H1 (cell line): ENCODE results near the gene CYP2C19. TPM values are rescaled to one million over a fixed set of nuclear protein-coding genes. Genes with fewer than 3 reads are reported as not detected.
"Not testable (repeated sequence)": the region's sequence is repeated elsewhere in the genome, so short reads cannot be mapped to it uniquely, and the experiment has no call there.

Experiments used
- CTCF ChIA-PET: fragments of 300-600 bp; sonication (Branson Sonifier 250); formaldehyde crosslinking; loops from one replicate; lab custom pipeline; 2021; ENCODE audit not compliant: partially characterized antibody; lab: Charles Lee
- POLR2A ChIA-PET: fragments of 300-600 bp; sonication (Branson Sonifier 250); formaldehyde crosslinking; loops from one replicate; lab custom pipeline; 2021; ENCODE audit warnings: inconsistent platforms; ENCODE audit not compliant: partially characterized antibody; lab: Charles Lee
- DNase-seq, 2 experiments: peaks; one replicate each; pipeline versions ENCODE4 v3.0.0 to v3.0.0-alpha.2; 2010 to 2022; ENCODE audit warnings: low spot score in 2 of 2, low read depth in 1 of 2, mixed read lengths in 1 of 2
- FAIRE-seq: peaks from 2 replicates; lab custom pipeline; 2011; peaks lifted over from hg19 to GRCh38; lab: Jason Lieb, UNC
- H2AFZ ChIP-seq: 2 replicates; pipeline ENCODE4 v1.8.1; 2012; ENCODE audit warnings: low read length, inconsistent platforms
- H2AK5ac ChIP-seq: 2 replicates; pipeline ENCODE4 v1.6.1; 2013; ENCODE audit warnings: low read depth, low read length
- H2BK120ac ChIP-seq: replicated peaks from 2 replicates; pipeline ENCODE3; 2013; ENCODE audit warnings: low read depth, low read length, inconsistent platforms
- H2BK12ac ChIP-seq: 2 replicates; pipeline ENCODE4 v1.6.1; 2013; ENCODE audit warnings: low read depth, low read length
- H2BK15ac ChIP-seq: 2 replicates; pipeline ENCODE4 v1.6.1; 2013; ENCODE audit warnings: low read length
- H2BK20ac ChIP-seq: 2 replicates; pipeline ENCODE4 v1.6.1; 2013; ENCODE audit warnings: low read length
- H2BK5ac ChIP-seq: 2 replicates; pipeline ENCODE4 v1.6.1; 2013; ENCODE audit warnings: low read depth, low read length
- H3K14ac ChIP-seq: 2 replicates; pipeline ENCODE4 v1.6.1; 2013; ENCODE audit warnings: inconsistent platforms; ENCODE audit not compliant: insufficient read length
- H3K18ac ChIP-seq: 2 replicates; pipeline ENCODE4 v1.6.1; 2013; ENCODE audit warnings: low read length; ENCODE audit errors: extremely low read depth
- H3K23ac ChIP-seq: 2 replicates; pipeline ENCODE4 v1.6.1; 2013; ENCODE audit warnings: inconsistent platforms; ENCODE audit not compliant: insufficient read length
- H3K23me2 ChIP-seq: 2 replicates; pipeline ENCODE4 v1.6.1; 2013; ENCODE audit warnings: low read depth, low read length
- H3K27ac ChIP-seq: 2 replicates; pipeline ENCODE4 v1.6.1; 2011; ENCODE audit warnings: low read depth, low read length, inconsistent platforms
- H3K27me3 ChIP-seq, 4 experiments: replicated peaks in 1 of 4; 1 replicate in 1 of 4; 2 replicates in 3 of 4; pipeline versions ENCODE4 v1.6.1 to v1.8.1; 2011 to 2013; ENCODE audit warnings: low read length in 3 of 4, mild to moderate bottlenecking in 3 of 4, inconsistent platforms in 2 of 4, mixed read lengths in 2 of 4, moderate library complexity in 1 of 4; ENCODE audit not compliant: control insufficient read depth in 3 of 4, insufficient read depth in 3 of 4; ENCODE audit errors: extremely low read depth in 1 of 4
- H3K36me3 ChIP-seq, 4 experiments: 2 replicates each; pipeline versions ENCODE4 v1.6.1 to v1.8.1; 2011 to 2013; ENCODE audit warnings: mild to moderate bottlenecking in 4 of 4, low read length in 3 of 4, moderate library complexity in 2 of 4, control low read depth in 1 of 4, inconsistent platforms in 1 of 4; ENCODE audit not compliant: insufficient read depth in 4 of 4, control insufficient read depth in 2 of 4
- H3K4ac ChIP-seq: replicated peaks from 2 replicates; pipeline ENCODE3; 2013; ENCODE audit warnings: low read length, low read depth, mixed read lengths, inconsistent platforms; ENCODE audit not compliant: insufficient read length
- H3K4me1 ChIP-seq, 4 experiments: replicated peaks in 1 of 4; 1 replicate in 1 of 4; 2 replicates in 3 of 4; pipeline versions ENCODE4 v1.6.1 to v1.8.1; 2011 to 2013; ENCODE audit warnings: low read length in 3 of 4, inconsistent platforms in 2 of 4, mixed read lengths in 1 of 4; ENCODE audit not compliant: insufficient read depth in 4 of 4, control insufficient read depth in 3 of 4
- H3K4me2 ChIP-seq, 2 experiments: 2 replicates each; pipeline versions ENCODE4 v1.6.1 to v1.8.1; 2011 to 2013; ENCODE audit warnings: low read depth in 2 of 2, low read length in 2 of 2, control low read depth in 1 of 2, inconsistent platforms in 1 of 2, mild to moderate bottlenecking in 1 of 2; ENCODE audit not compliant: insufficient read depth in 1 of 2
- H3K4me3 ChIP-seq, 4 experiments: fragments of 200-600, 300-600 bp in 1 of 4; sonication (generic), shearing (Covaris generic), sonication (Bioruptor Twin) in 1 of 4; 2 replicates each; pipeline versions ENCODE4 v1.5.1 to v1.8.1; 2011 to 2016; ENCODE audit warnings: low read length in 4 of 4, low read depth in 3 of 4, control low read depth in 2 of 4, inconsistent platforms in 2 of 4, mild to moderate bottlenecking in 2 of 4, mixed read lengths in 1 of 4, moderate library complexity in 1 of 4; ENCODE audit not compliant: insufficient read depth in 2 of 4; ENCODE audit errors: extremely low read depth in 1 of 4
- H3K56ac ChIP-seq: replicated peaks from 2 replicates; pipeline ENCODE3; 2013; ENCODE audit warnings: low read depth, mild to moderate bottlenecking, mixed read lengths, low read length, inconsistent platforms; ENCODE audit not compliant: insufficient read length
- H3K79me1 ChIP-seq: 2 replicates; pipeline ENCODE4 v1.6.1; 2013; ENCODE audit warnings: low read depth, low read length, control low read depth
- H3K79me2 ChIP-seq, 2 experiments: 2 replicates each; pipeline versions ENCODE4 v1.6.1 to v1.8.1; 2012 to 2013; ENCODE audit warnings: low read length in 2 of 2, mild to moderate bottlenecking in 2 of 2, inconsistent platforms in 1 of 2; ENCODE audit not compliant: insufficient read depth in 2 of 2, control insufficient read depth in 1 of 2
- H3K9ac ChIP-seq, 4 experiments: replicated peaks in 1 of 4; 1 replicate in 1 of 4; 2 replicates in 3 of 4; pipeline versions ENCODE4 v1.6.1 to v1.8.1; 2011 to 2013; ENCODE audit warnings: low read depth in 3 of 4, low read length in 3 of 4, control low read depth in 2 of 4, mild to moderate bottlenecking in 2 of 4, moderate library complexity in 2 of 4, inconsistent platforms in 1 of 4; ENCODE audit errors: extremely low read depth in 1 of 4
- H3K9me3 ChIP-seq, 2 experiments: 2 replicates each; pipeline versions ENCODE4 v1.6.1 to v1.8.1; 2012 to 2013; ENCODE audit warnings: mild to moderate bottlenecking in 2 of 2, moderate library complexity in 2 of 2, control low read depth in 1 of 2, inconsistent platforms in 1 of 2, low read depth in 1 of 2, low read length in 1 of 2, mixed read lengths in 1 of 2; ENCODE audit not compliant: insufficient read depth in 2 of 2
- H4K20me1 ChIP-seq, 2 experiments: replicated peaks in 1 of 2; 2 replicates each; pipeline versions ENCODE3 to v1.8.1; 2011 to 2013; ENCODE audit warnings: inconsistent platforms in 2 of 2, low read length in 2 of 2, mild to moderate bottlenecking in 1 of 2; ENCODE audit not compliant: insufficient read depth in 2 of 2, control insufficient read depth in 1 of 2
- H4K5ac ChIP-seq: 2 replicates; pipeline ENCODE4 v1.6.1; 2013; ENCODE audit warnings: low read length, low read depth, mixed read lengths, inconsistent platforms; ENCODE audit not compliant: insufficient read length
- H4K8ac ChIP-seq: 2 replicates; pipeline ENCODE4 v1.8.0; 2013; ENCODE audit warnings: mild to moderate bottlenecking, moderate library complexity, low read length, inconsistent platforms; ENCODE audit not compliant: insufficient read depth; ENCODE audit errors: extremely low read depth
- H4K91ac ChIP-seq: replicated peaks from 2 replicates; pipeline ENCODE3; 2013; ENCODE audit warnings: low read length, mixed read lengths, inconsistent platforms; ENCODE audit not compliant: insufficient read length
- WGBS, 2 experiments: shearing (Covaris generic) in 1 of 2; methylation state at CpG; one replicate each; pipeline versions ENCODE4 v1.1.6 to v1.1.7; 2013 to 2015; ENCODE audit warnings: low lambda C conversion rate in 2 of 2, mixed read lengths in 2 of 2, inconsistent platforms in 1 of 2, low coverage in 1 of 2, missing lambda C conversion rate in 1 of 2; ENCODE audit not compliant: insufficient replicate concordance in 2 of 2, insufficient coverage in 1 of 2, insufficient read length in 1 of 2; ENCODE audit errors: extremely low coverage in 1 of 2, missing lambda C conversion rate in 1 of 2; 5-methylcytosine and 5-hydroxymethylcytosine counted together
- polyA plus RNA-seq, 7 experiments: library from polyadenylated mRNA; depleted of rRNA in 3 of 7; stranded (reverse) in 5 of 7; unstranded in 2 of 7; fragments of >200 nt in 5 of 7; fragments of 200-250 nt in 2 of 7; gene quantifications; 1 replicate in 5 of 7; 2 replicates in 1 of 7; 4 replicates in 1 of 7; pipeline versions ENCODE4 v1.2.1 to v1.2.3, GENCODE V29; 2011 to 2013; ENCODE audit warnings: missing spikeins in 2 of 7, mixed read lengths in 2 of 7
- total RNA-seq: library from RNA; stranded (reverse); fragmentation: NEBNext Ultra II Directional; extraction: Animal tissue kit (Norgen Biotek cat#: 25700); gene quantifications from 2 replicates; pipeline ENCODE4 v1.2.1, GENCODE V29; 2021

The CYP2C19 gene
- total and polyA plus RNA-seq, 2 of the 8 experiments (the other 6 are each of a cell fraction or from before 2014, with no cell fraction given) = not detected

DNA sequence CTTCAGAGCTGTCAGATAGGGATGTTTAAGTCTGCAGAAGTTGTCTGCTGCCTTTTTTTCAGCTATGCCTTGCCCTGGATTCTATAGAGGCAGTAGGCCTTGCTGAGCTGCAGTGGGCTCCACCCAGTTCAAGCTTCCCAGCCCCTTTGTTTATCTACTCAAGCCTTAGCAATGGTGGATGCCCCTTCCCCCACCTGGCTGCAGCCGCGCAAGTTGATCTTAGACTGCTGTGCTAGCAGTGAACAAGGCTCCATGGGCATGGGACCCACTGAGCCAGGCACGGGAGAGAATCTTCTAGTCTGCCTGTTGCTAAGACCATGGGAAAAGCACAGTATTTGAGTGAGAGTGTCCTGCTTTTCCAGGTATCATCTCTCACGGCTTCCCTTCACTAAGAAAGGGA lies 38.1 kb downstream of the CYP2C19 start:
- H3K18ac ChIP-seq, H4K8ac ChIP-seq, H3K27ac ChIP-seq, H3K23me2 ChIP-seq, H4K5ac ChIP-seq, H2AFZ ChIP-seq, H3K56ac ChIP-seq, H2BK12ac ChIP-seq, CTCF ChIA-PET, H2BK120ac ChIP-seq, H2BK5ac ChIP-seq, H3K4me1 ChIP-seq, H4K20me1 ChIP-seq, H2AK5ac ChIP-seq, H3K79me1 ChIP-seq, H3K4me2 ChIP-seq, H3K23ac ChIP-seq, H2BK15ac ChIP-seq, H3K27me3 ChIP-seq, H3K4me3 ChIP-seq, FAIRE-seq, H3K4ac ChIP-seq, H3K79me2 ChIP-seq, H4K91ac ChIP-seq, H3K14ac ChIP-seq, H3K9ac ChIP-seq, POLR2A ChIA-PET, H3K9me3 ChIP-seq, DNase-seq, H2BK20ac ChIP-seq, H3K36me3 ChIP-seq: not testable (repeated sequence)
- WGBS, 2 experiments = 91% methylated on average over 4 of the region's 4 CpGs; no CpG with 5 or more reads in 1 of the 2 experiments
